Pons (tissue), 1 donor: ENCODE data around the gene ZNF644.
A peak's percentile ranks its signal among the peaks of the same experiment; 100 is the strongest.
"Not testable (repeated sequence)": the region's sequence is repeated elsewhere in the genome, so short reads cannot be mapped to it uniquely, and the experiment has no call there.

ENCODE experiments used
- DNase-seq: peaks from one replicate; pipeline ENCODE4 v3.0.0-alpha.2; 2016; ENCODE audit warnings: low spot score

ZNF644 gene

DNA sequence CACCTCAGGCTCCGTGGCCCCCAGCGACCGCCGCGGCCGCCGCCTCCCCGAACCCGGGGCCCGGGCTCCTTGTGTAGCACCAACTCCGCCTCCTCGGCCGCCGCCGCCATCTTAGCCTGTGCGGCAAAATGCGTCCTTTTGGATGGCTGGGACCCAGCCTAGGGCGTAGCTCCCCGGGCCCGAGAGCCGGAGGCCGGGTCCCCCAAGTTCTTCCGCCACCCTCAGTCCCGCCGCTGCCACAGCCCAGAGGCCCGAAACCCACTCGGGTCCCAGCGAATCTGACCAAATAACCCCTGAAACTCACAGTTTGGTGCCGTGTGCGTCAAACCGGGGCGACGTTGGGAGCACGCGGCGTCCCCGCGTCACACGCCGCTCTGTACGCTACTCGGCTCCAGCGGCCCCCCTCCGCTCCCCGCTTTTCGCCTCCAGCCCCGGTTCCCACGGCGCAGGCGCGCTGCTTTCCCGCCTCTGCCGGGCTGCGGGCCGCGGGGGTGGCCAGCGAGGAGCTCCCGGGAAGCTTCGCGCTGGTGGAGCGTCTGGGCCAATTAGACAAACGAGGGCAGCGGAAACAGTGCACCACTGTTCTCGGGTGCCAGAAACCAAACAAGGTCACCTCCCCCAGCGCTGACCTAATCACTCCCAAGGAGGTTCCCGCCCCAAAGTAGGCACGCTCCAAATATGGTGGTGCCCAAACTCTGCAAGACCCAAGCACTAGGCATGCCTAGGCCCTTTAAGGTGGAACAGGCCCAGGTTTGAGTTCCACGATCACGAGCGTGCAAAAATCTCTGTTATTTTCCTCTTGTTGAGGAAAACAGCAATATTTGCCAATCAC is at the start of gene ZNF644:
Gene ZNF644, minus strand, starts transcription at position 350 of the 832 bp plus-strand sequence. CDS start 39,682 bp downstream, outside the sequence.
- DNase-seq: peak; percentile 95

DNA sequence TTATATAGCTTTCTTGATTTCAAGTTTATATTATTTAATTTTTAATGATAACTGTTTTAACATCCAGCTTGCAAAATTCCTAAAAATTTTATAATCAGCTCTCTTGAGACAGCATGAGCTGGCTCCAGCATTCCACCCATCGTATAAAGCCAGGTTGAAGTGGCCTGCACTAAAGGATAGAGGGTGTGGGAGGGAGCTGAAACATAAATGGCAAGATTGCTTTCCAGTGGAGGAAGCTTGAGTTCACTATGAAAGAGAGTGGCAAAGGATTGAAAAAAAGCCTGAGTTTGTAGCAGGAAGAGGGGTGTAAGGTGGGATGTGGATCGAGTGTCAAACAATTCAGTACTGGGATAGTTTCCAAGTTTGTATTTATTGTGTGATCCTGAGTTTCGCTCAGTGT is 48.5 kb upstream of the ZNF644 start:
- DNase-seq: no peak

DNA sequence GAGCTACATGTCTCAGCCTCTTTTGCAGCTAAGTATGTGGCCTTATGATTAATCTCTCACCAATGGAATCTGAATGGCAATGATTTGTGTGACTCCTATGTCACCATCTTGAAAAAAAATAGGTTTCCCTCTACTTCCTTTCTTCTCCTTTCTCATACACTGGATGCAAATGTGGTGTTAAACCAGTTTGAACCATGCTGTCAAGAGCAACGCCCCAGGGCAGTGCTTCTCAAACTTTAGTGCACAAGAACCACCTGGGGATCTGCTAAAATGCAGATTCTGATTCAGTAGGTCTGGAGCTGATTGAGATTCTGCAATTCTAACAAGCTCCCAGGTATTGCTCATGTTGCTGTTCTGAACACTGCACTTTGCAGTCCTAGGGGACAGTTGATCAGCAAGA is 44.7 kb upstream of the ZNF644 start:
- DNase-seq: no peak

DNA sequence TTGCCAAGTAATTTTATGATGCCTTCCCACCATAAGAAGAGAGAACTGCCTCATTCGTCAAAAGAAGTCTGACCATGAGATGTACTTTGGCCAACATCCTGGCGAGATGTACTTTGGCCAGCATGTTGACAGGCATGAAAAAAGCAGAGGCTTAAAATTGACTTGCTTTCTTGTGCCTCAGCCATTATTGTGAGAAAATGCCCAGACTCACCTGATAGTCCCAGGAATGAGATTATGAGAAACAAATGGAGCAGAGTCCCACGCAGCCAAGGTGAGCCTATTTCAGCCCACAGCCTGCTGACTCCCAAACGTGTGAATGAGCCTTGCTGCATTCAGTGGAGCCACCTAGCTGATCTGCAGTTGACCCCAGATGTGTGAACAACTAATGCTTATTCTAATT is 43.5 kb upstream of the ZNF644 start:
- no peak for DNase-seq

DNA sequence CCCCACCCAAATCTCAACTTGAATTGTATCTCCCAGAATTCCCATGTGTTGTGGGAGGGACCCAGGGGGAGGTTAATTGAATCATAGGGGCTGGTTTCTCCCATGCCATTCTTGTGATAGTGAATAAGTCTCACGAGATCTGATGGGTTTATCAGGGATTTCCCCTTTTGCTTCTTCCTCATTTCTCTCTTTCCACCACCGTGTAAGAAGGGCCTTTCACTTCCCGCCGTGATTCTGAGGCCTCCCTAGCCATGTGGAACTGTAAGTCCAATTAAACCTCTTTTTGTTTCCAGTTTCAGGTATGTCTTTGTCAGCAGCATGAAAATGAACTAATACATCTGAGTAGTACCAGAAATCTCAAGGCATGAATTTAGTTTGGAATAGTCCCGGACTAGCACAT is 41.6 kb upstream of the ZNF644 start:
- DNase-seq: not testable (repeated sequence)

DNA sequence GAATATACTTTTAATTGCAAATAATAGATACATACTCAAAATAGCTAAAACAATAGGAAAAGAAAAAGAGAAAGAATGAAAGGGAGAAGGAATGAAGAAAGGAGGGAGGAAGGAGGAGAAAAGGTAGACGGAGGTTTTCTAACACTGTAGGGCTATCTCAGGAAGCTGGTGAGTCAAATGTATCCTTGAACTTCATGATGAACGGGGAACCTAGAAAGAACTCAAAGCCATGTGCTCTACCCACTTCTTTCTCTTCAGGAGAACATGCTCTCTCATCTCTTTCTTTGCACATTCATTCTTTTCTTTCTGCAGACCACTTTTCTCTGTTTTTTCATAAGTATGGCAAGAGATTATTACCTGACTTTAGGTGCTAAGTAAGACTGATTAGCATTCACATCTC is 37.3 kb upstream of the ZNF644 start:
- DNase-seq: no peak

DNA sequence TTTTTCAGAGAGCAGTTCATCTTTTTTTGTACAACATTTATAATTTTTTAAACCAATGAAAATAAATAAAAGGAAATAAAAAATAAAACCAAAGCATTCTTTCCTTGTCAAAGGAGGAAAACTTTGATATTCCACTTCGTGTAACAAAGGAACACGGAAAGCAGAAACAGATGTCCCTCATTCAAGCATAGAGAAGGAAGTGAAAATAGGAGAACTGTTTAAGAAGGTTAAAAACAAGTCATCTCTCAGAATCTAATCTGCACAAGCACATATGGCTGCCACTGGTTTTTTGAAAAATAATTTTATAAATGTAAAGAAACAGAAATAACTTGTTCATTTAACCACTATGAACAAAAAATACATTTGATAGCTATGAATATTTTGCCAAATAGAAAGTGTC is 35.9 kb upstream of the ZNF644 start:
- DNase-seq: peak; percentile 24

DNA sequence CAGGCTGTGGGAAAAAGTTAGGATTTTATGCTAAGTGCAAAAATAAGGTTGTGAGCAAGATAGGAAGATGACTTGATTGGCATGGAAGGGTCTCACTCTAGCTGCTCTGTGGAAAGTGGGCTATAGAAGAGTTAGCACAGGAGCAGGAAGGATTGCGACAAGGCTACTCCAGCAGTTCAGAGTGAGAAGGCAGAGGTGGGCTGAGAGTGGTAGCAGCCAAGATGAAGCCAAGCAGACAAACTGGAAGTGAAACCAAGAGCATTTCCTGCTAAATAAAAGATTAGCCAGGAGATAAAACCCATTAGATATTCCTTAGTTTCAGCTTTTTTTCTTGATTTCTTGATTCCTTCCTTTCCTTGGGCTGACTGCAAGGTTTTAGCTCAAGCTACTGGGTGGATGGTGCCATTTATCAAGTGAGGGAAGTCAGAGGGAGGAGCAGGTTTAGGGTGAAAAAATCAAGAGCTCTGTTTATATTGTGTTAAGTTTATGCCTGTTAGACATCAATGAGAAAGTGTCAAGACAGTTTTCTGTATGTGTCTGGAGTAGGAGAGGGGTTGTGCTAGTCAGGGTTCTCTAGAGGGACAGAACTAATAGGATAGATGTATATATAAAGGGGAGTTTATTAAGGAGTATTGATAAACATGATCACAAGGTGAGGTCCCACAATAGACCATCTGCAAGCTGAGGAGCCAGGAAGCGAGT is 33.1 kb upstream of the ZNF644 start:
- peak; percentile 42 for DNase-seq

DNA sequence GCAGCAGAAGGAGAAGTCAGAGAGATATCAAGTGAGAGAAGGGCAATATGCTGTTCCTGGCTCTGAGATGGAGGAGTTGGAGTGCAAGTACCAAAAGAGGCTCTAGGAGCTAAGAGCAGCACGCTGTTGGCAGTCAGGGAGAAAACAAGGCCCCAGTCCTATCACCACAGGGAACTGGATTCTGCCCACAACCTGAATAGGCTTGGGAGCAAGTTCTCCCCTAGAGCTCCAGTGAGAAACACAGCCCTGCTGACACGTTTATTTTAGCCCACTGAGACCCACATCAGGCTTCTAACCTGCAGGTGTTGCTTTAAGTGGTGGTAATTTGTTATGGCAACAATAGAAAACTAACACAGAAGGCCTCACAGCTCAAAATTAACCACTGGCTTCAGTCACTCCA is 31.8 kb upstream of the ZNF644 start:
- DNase-seq: no peak

DNA sequence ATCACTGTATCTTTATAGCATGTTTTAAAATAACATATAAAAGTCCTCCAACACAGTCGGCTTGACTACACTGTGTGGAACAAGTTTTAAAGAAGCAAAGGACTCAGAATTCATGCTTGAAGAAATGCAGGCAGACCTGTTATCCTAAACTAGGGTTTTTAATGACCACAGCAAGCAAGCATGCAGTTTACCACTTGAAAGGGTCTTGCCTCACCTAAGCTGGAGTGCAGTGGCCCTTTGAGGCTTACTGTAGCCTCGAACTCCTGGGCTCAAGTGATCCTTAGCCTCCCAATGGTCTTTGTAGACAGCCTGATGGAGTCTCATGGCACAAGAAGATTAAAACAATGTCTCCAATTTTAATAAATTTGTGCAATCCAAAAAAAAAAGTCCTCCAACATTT is 27.7 kb upstream of the ZNF644 start:
- DNase-seq: not testable (repeated sequence)

DNA sequence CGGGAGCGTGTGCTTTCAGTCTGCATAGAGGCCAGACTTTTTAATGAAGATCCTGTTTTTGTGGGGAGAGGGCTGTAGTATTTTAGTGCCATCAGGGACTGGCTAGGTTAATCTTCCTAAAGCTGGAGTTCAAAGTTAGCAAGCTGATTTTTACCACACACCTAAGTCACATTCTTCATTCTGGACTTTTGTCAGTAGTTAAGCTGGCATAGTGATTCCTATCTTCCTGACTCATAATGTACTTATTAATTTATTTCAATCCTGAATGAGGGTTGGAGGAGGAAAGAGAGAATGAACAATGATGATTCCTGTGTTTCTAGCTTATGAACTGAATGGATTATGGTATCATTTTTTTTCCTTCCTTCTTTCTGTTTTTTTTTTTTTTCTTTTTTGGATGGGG is 24.9 kb upstream of the ZNF644 start:
- no peak for DNase-seq

DNA sequence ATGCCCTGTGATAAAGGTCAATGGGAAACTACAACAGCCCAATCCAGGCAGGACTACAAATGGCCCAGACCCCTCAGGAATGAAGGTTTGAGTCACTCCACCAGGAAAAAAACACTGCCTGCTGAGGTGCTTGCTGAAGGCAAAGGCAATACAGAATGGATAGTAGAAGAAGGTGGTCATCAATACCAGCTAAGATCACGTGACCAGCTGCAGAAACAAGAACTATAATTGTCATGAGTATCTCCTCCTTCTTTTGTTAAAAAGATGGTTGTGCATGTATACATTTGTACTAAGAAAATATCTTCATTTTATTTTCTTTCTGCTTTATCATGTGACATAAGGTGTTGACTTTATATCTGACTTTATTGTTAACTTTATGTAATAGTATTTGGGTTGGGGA is 23.4 kb upstream of the ZNF644 start:
- no peak for DNase-seq

DNA sequence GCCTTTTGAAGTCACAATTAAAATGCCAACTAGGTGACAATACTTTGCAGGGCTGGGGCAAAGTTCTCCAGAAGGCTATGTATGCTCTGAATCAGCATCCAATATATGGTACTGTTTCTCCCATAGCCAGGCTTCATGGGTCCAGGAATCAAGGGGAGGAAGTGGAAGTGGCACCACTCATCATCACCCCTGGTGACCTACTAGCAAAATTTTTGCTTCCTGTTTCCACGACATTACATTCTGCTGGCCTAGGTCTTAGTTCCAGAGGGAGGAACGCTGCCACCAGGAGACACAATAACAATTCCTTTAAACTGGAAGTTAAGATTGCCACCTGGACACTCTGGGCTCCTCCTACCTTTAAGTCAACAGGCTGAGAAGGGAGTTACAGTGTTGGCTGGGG is 22.9 kb upstream of the ZNF644 start:
- not testable (repeated sequence) for DNase-seq

DNA sequence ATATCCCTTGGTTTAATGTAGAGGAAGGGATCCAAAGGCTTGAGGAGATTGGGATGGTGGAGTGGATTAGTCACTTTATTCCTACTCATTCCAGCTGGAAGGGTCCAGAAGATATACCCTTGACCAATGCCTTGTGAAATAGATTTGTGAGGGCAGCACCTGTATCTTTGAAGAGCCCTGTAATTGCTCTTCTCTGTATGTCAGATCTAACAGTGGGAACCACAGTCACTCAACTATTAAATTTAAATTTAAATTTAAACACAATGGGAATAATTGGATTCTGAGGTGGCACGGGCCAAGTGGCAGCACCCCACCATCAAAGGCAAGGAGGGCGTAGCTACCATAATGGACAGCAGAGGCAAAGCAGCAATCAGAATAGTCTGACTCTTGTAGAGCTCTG is 20.5 kb upstream of the ZNF644 start:
- DNase-seq: not testable (repeated sequence)

DNA sequence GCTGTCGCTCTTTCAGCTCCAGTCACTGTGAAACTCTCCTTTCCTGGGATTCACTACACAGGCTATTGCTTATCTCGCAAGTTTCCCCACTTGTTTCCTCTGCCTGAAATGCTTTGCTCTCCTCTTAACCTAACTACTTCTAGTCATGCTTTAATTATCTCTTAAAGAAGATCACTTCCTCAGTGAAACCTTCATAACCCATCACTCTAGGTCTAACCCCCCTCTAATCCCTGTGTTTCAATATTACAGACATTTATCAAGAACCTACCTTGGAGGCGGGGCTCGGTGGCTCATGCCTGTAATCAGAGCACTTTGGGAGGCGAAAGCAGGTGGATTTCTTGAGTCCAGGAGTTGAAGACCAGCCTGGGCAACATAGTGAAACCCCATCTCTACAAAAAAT is 16.7 kb upstream of the ZNF644 start:
- DNase-seq: no peak

DNA sequence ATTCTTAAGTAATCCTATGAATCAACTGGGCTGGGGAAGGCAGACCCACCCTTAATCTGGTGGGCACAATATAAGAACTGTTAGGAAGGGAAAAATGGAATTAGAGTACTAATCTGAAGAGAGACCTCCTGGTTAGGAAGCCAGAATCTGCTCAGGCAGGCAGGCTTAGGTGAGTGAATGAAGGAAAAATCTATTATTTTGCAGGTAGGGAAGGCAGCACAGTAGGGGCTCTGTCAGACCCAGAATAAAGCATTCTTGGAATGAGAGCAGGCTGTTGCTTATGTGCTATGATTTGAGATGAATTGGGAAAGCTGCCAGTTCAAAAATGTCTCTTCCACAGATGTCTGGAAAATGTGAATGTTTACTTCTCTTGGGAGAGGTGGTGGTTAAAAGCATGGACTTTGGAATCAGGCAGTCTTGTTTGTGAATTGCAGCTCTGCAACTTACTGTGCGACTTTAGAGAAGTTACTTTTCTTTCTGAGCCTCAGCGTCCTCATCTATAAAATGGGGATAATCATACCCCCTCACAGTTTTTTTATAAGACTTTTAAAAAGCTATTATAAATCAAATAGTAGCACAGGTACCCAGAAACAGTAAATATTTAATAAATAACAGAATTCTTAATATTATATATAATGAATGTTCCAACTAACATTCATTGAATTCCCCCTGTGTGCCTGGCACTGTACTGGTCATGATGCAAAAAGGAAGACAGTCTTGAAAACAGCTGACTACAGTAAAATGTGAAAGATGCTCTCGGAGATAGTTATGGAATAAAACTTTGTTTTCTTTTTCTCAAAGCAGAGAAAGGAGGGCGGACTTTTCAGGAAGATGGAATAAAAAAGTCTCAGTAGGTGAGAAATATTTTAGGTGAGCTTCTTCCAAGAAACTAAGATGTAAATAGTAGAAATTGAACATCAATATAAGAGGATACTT is 15.3 kb upstream of the ZNF644 start:
- no peak for DNase-seq

DNA sequence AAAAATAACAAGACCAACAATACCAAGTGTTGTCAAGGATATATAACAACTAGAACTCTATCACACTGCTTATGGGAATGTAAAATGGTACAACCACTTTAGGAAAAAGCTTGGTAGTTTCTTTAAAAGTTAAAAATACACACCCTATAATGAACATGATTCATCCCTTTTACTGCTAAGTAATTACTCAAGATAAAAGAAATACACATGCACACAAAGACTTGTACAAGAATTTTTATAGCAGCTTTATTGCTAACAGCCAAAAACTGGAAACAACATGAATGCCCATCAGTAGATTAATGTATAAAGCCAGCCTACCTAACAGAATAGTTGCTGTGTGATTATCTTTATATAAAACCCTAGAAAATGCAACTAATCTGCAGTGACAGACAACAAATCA is 10.5 kb upstream of the ZNF644 start:
- DNase-seq: no peak

DNA sequence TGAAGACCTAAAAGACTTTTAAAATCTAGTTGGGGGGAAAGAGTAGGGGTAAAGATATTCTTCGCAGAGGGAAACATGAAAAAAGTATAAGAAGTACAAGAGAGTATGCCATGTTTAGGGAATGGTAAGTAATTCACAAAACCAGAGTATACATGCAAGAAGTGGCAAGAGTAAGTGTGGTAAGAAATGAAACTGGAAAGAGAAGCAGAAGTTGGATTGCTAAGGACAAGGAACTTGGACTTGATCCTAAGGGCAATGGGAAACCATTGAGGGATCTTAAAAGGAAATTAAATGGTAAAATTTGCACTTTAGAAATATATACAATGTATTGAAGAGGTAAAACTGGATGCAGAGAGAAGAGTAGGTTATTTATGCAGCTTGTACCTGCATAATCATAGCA is 9.2 kb upstream of the ZNF644 start:
- DNase-seq: peak; percentile 34

DNA sequence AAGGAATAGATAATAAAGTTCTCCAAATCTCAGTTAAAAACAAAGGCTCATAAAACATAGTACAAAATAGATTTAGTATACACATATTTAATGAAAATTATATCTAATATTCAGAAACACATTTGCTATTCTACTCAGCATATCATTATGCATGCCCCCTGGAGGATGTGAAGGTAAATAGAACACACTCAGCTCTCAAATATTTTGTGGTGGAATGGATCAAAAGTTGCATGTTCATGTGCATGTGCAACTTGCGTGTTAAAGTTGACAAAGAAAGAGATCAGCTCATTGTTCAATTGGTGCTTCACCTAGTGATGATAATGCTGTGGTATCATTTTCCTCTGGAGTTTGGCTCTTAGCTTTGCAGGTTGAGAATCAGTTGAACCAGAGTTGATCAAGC is 4.9 kb upstream of the ZNF644 start:
- no peak for DNase-seq

DNA sequence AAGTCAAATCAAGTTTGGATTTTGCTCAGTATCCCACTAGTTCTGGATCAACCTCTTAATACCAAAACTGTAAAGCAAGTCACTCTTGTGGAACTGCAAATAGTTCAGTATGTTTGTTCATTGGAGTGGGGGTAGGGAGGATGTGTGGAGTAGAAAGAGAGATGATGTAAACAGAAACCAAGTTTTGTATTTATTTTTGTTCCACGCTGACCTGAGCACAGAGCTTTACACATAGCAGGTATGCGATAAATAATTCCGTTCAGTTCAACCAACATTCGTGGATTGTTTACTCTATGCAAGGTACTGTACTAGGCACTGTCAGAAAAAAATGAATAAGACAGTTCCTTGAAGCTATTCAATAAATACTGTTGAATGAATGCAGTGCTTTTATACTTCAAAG is 4.5 kb upstream of the ZNF644 start:
- DNase-seq: no peak

DNA sequence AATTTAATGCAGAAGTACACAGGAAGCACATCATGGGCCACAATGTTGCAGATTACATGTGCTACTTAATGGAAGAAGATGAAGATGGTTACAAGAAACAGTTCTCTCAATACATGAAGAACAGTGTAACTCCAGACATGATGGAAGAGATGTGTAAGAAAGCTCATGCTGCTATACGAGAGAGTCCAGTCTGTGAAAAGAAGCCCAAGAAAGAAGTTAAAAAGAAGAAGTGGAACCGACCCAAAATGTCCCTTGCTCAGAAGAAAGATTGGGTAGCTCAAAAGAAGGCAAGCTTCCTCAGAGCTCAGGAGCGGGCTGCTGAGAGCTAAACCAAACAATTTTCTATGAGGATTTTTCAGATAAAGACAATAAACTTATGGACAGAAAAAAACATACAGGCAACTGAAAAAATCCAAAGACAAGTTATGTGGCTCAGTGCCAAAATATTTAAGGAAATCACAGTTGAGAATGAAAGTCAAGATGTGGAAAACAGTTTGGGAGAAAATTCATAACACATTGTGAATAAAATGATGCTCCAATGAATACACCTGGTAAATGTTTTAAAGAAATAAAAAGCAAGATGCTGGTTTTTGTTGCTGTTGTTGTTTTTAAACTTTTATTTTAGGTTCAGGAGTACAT is 2.8 kb upstream of the ZNF644 start:
- peak; percentile 55 for DNase-seq

DNA sequence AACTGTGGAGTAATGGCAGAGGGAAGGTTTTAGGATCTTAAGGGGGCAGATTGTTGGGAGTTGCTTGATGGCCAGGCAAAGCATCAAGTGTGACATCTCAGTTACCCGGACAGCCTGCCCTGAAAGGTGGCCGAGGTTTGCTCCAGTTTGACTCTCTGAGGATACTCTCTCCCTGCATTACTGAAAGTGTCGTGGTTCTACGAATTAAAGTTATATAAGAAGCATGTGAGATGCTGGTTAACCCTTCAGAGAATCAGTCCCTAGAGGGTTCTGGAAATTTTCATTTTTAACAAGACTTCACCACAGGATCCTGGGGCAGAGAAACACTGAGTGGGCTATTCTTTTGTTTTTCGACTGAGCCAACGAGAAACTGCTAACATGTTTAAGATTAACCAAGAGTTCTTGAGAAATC is 689 bp upstream of the ZNF644 start:
- DNase-seq: no peak
